Putamen (tissue), 1 donor: ENCODE measurements around the gene RNF135.
"Not testable (repeated sequence)": the region's sequence is repeated elsewhere in the genome, so short reads cannot be mapped to it uniquely, and the experiment has no call there.

Source experiments
- DNase-seq: peaks from one replicate; pipeline ENCODE4 v3.0.0-alpha.2; 2016; ENCODE audit warnings: low spot score

RNF135 gene

DNA sequence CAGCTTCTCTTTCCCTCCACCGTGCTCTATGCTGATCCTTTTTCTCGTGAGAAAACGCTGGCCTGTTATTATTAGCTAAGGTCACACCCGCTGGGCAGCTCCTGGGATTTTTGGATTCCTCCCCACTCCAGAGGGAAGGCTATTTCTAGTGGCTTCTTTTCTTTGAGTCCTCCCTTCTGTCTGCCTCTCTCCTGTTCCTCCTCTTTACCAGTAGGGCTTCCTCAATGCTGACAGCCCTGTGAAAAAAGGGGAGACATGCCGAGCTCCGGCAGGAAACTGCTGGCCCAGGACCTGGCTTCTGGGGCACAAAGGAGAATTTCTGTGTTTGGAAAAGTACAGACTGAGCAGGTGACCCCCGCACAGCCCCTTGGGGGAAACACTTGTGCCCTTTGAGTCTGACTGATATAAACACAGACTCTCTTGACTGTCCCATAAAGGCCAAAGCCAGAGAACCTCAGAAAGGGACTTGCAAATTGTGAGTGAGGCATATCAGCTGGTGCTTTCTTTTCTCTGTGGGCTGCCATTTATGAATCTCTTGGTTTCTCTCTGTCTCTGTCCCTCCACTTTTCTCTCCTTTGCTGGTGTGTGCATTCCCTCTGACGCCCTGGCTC is 14.0 kb upstream of the RNF135 start:
- DNase-seq: no peak

- DNase-seq: no peak
Measured at GRCh38 chr17:30957741-30958140, 13.1 kb upstream of the RNF135 start.

GRCh38 chr17:30958187-30958586 is 12.7 kb upstream of the RNF135 start:
- DNase-seq: no peak

GRCh38 chr17:30961209-30962188 is 9.3 kb upstream of the RNF135 start:
- no peak for DNase-seq

DNA sequence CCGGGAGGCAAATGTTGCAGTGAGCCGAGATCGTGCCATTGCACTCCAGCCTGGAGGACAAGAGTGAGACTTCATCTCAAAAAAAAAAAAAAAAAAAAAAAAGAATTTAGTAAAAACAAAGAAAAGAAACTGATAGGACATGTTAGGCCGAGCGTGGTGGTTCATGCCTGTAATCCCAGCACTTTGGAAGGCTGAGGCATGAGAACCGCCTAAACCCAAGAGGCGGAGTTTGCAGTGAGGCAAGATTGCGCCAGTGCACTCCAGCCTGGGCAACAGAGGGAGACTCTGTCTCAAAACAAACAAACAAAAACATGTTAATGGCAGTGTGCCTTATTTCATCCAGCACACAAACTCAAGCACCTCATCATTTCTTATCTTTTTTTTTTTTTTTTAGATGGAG is 6.5 kb upstream of the RNF135 start:
- not testable (repeated sequence) for DNase-seq

GRCh38 chr17:30964876-30965275 is 6.0 kb upstream of the RNF135 start:
- DNase-seq: no peak

GRCh38 chr17:30965686-30966085 is 5.2 kb upstream of the RNF135 start:
- DNase-seq: no peak

DNA sequence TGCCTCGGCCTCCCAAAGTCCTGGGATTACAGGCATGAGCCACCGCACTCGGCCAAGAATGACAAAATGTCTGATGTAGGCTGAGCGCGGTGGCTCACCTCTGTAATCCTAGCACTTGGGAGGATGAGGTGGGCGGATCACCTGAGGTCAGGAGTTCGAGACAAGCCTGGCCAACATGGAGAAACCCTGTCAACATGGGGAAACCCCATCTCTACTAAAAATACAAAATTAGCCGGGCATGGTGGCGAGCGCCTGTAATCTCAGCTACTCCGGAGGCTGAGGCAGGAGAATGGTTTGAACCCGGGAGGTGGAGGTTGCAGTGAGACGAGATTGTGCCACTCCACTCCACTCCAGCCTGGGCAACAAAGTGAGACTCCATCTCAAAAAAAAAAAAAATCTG is 2.9 kb upstream of the RNF135 start:
- not testable (repeated sequence) for DNase-seq

GRCh38 chr17:30969989-30970830 is 629 bp upstream of the RNF135 start:
- DNase-seq: no peak

GRCh38 chr17:30975042-30975820 is 4.4 kb downstream of the RNF135 start:
- DNase-seq: no peak

DNA sequence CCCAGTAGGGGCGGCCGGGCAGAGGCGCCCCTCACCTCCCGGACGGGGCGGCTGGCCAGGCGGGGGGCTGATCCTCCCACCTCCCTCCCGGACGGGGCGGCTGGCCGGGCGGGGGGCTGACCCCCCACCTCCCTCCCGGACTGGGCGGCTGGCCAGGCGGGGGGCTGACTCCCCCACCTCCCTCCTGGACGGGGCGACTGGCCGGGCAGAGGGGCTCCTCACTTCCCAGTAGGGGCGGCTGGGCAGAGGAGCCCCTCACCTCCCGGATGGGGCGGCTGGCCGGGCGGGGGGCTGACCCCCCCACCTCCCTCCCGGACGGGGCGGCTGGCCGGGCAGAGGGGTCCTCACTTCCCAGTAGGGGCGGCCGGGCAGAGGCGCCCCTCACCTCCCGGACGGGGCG is 9.1 kb downstream of the RNF135 start:
- DNase-seq: not testable (repeated sequence)

DNA sequence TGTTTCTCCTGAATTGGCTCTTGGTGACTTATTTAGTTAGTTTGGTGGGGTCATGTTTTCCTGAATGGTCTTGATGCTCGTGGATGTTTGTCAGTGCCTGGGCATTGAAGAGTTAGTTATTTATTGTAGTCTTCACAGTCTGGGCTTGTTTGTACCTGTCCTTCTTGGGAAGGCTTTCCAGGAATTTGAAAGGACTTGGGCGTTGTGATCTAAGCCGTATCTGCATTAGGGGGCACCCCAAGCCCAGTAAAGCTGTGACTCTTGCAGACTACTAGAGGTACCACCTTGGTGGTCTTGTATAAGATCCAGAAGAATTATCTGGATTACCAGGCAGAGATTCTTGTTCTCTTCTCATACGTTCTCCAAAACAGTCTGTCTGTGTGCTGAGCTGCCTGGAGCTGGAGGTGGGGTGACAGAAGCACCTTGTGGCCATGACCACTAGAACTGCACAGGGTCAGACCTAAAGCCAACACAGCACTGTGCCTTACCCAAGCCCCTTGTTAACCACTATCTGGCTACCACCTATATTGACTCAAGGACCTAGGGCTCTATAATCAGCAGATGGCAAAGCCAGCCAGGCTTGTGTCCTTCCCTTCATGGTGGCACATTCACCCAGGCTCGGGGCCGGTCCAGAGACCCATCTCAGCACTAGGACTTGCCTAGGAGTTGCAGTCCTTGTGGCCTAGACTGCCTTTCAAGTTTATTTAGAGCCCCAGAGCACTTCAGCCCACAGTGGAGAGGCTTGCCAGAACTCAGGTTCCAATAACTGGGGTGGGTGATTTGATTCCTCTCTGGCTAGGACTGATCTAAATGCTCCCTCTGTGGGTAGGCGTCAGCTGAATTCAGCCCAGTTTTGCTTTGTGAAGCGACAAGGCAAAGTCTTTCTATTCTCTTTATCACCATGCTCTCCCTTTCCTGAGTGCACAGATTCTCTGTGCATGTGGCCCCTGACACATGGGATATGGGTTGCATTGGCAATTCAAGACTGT is 11.0 kb downstream of the RNF135 start:
- DNase-seq: no peak

GRCh38 chr17:30982855-30983254 is 12.0 kb downstream of the RNF135 start:
- DNase-seq: no peak

DNA sequence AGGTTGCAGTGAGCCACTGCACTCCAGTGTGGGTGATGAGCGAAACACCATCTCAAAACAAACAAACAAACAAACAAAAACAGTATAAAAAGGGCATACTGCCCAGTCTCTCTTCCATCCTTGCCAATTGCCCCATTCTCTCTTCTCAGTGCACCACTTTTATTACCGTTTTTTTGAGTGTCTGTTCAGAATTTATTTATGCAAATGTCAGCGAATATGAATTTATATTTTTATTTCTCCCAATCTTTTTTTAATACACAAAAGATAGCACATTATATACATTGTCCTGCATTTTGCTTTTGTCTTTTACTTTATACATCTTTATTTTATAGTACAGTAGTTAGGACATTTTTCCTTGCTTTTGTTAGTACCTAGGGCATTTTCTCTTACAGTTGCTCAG is 19.6 kb downstream of the RNF135 start:
- DNase-seq: no peak

DNA sequence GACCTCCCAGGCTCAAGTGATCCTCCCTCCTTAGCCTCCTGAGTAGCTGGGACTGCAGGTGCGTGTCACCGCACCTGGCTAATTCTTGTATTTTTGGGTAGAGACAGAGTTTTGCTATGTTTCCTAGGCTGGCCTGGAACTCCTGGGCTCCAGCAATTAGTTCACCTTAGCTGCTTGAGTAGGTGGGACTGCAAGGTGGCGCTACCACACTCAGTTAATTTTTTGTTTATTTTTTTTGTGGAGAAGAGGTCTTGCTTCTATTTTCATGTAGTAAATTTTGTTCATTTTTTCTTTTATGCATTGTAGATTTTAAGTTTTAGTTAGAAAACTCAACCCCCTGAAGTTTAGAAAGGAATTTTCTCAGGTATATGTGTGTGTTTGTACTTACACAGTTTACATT is 21.7 kb downstream of the RNF135 start:
- DNase-seq: no peak

GRCh38 chr17:30995347-30995746 is 24.5 kb downstream of the RNF135 start:
- no peak for DNase-seq

- DNase-seq: no peak
Measured at GRCh38 chr17:30996486-30996885, 25.6 kb downstream of the RNF135 start.

GRCh38 chr17:30997270-30997669 is 26.4 kb downstream of the RNF135 start:
- no peak for DNase-seq

- no peak for DNase-seq
Measured at GRCh38 chr17:30997842-30998241, 27.0 kb downstream of the RNF135 start.

GRCh38 chr17:31002047-31002446 is 31.2 kb downstream of the RNF135 start:
- DNase-seq: no peak
